Gastroesophageal sphincter (tissue), 4 donors: ENCODE data around the gene COL11A1. TPM values are rescaled to one million over a fixed set of nuclear protein-coding genes. Genes with fewer than 3 reads are reported as not detected.

ENCODE experiments used
- ATAC-seq: fragments of 150-250 bp; one replicate; pipeline ENCODE4 v1.9.1; 2016; ENCODE audit warnings: mild to moderate bottlenecking, moderate library complexity
- H3K27ac ChIP-seq, 4 donors: fragments of 200-600 bp; sonication (generic) in 3 of 4; 1 replicate in 3 of 4; 2 replicates in 1 of 4; pipeline ENCODE4 v1.5.1; 2016 to 2019
- H3K27me3 ChIP-seq: fragments of 200-600 bp; sonication (generic); one replicate; pipeline ENCODE4 v1.5.1; 2019
- H3K36me3 ChIP-seq, 2 donors: fragments of 200-600 bp; sonication (generic); one replicate each; pipeline ENCODE4 v1.5.1; 2019; ENCODE audit warnings: control low read depth in 1 of 2
- H3K4me1 ChIP-seq, 3 donors: fragments of 200-600 bp; sonication (generic); 1 replicate in 2 of 3; 2 replicates in 1 of 3; pipeline ENCODE4 v1.5.1; 2016 to 2019; ENCODE audit warnings: control low read depth in 2 of 3
- H3K4me3 ChIP-seq, 2 donors: fragments of 200-600 bp; sonication (generic); one replicate each; pipeline ENCODE4 v1.5.1; 2019; ENCODE audit warnings: mild to moderate bottlenecking in 1 of 2, moderate library complexity in 1 of 2
- H3K9me3 ChIP-seq, 3 donors: fragments of 200-600 bp; sonication (generic); one replicate each; pipeline ENCODE4 v1.5.1; 2017 to 2019; ENCODE audit warnings: control low read depth in 2 of 3
- CTCF ChIP-seq, 4 experiments: fragments of 200-600 bp in 2 of 4; fragments of 450-650 bp in 2 of 4; sonication (generic) in 1 of 4; IDR thresholded peaks; one replicate each; pipeline ENCODE4 v1.5.1; 2017 to 2019; ENCODE audit warnings: antibody characterized with exemption in 4 of 4, mild to moderate bottlenecking in 2 of 4, moderate library complexity in 2 of 4
- EP300 ChIP-seq: sonication (generic); formaldehyde crosslinking; IDR thresholded peaks from one replicate; pipeline ENCODE4 v1.6.1; 2017; ENCODE audit warnings: antibody characterized with exemption, mild to moderate bottlenecking
- POLR2A ChIP-seq, 2 donors: fragments of 450-650 bp; IDR thresholded peaks; one replicate each; pipeline ENCODE4 v1.6.1; 2017; ENCODE audit warnings: antibody characterized with exemption in 2 of 2, mild to moderate bottlenecking in 2 of 2, moderate library complexity in 1 of 2
- POLR2AphosphoS5 ChIP-seq: sonication (generic); formaldehyde crosslinking; IDR thresholded peaks from one replicate; pipeline ENCODE4 v1.6.1; 2017; ENCODE audit warnings: antibody characterized with exemption
- WGBS, 2 donors: methylation state at CpG; one replicate each; pipeline ENCODE4 v1.1.5; 2018; ENCODE audit warnings: low coverage in 1 of 2; 5-methylcytosine and 5-hydroxymethylcytosine counted together
- total RNA-seq, 4 donors: library from RNA; depleted of rRNA; stranded (reverse); fragments of >200 nt; gene quantifications; one replicate each; pipeline ENCODE4 v1.1.0, GENCODE V29; 2016

Gene COL11A1
- total RNA-seq, 4 donors from 2014 or later: 0.19 TPM; not detected in 3

GRCh38 chr1:102853701-102854187, 254.6 kb downstream of the COL11A1 start:
- TF ChIP-seq CTCF (IDR thresholded peaks at IDR 0.05) (no peak), POLR2A (IDR thresholded peaks at IDR 0.05) (no peak), POLR2AphosphoS5 (no peak), EP300 (no peak)
- H3K4me1 ChIP-seq: no peaks in the 10 kb centered on the region
- WGBS, 2 donors: 100% methylated on average over 1 of the region's 50 CpGs; no CpG with 5 or more reads in 1 of the 2 donors
- peaks cover 0 to 20% (median 0%) of the 10 kb centered on the region in 3 donors for H3K9me3 ChIP-seq
- H3K36me3 ChIP-seq: no peaks in the 10 kb centered on the region
- ATAC-seq: no peak
- H3K27me3 ChIP-seq: no peaks in the 10 kb centered on the region
- H3K27ac ChIP-seq: no peak overlapping the region
- no peak overlapping the region for H3K4me3 ChIP-seq

- Histone ChIP-seq H3K27ac (no peak overlapping the region), H3K4me3 (no peak overlapping the region), H3K27me3 (no peaks in the 10 kb centered on the region), H3K4me1 (no peaks in the 10 kb centered on the region), H3K36me3 (no peaks in the 10 kb centered on the region), H3K9me3 (peaks cover 0 to 20% (median 0%) of the 10 kb centered on the region in 3 donors)
- TF ChIP-seq CTCF (IDR thresholded peaks at IDR 0.05) (no peak), EP300 (no peak), POLR2AphosphoS5 (no peak), POLR2A (IDR thresholded peaks at IDR 0.05) (no peak)
- ATAC-seq: no peak
Observed at GRCh38 chr1:102853136-102853535, 255.2 kb downstream of the COL11A1 start.

GRCh38 chr1:102852613-102853012, 255.7 kb downstream of the COL11A1 start:
- Histone ChIP-seq H3K4me3 (no peak overlapping the region), H3K27ac (no peak overlapping the region), H3K36me3 (no peaks in the 10 kb centered on the region), H3K4me1 (no peaks in the 10 kb centered on the region), H3K27me3 (no peaks in the 10 kb centered on the region), H3K9me3 (peaks cover 0 to 20% (median 0%) of the 10 kb centered on the region in 3 donors)
- TF ChIP-seq CTCF (IDR thresholded peaks at IDR 0.05) (no peak), POLR2A (IDR thresholded peaks at IDR 0.05) (no peak), EP300 (no peak)
- WGBS, 2 donors: 33 to 88% methylated on average over 2 of the region's 2 CpGs
- ATAC-seq: no peak

- Histone ChIP-seq H3K4me1 (no peaks in the 10 kb centered on the region), H3K4me3 (no peak overlapping the region), H3K9me3 (peaks cover 0 to 20% (median 0%) of the 10 kb centered on the region in 3 donors), H3K36me3 (no peaks in the 10 kb centered on the region), H3K27me3 (no peaks in the 10 kb centered on the region), H3K27ac (no peak overlapping the region)
- ATAC-seq: no peak
- 75 to 76% methylated on average over 3 of the region's 3 CpGs for WGBS, 2 donors
- TF ChIP-seq POLR2AphosphoS5: no peak
- TF ChIP-seq EP300: no peak
- TF ChIP-seq CTCF (IDR thresholded peaks at IDR 0.05): no peak
- TF ChIP-seq POLR2A (IDR thresholded peaks at IDR 0.05): no peak
Observed at GRCh38 chr1:102851616-102852015, 256.7 kb downstream of the COL11A1 start.

- TF ChIP-seq CTCF (IDR thresholded peaks at IDR 0.05) (no peak), POLR2AphosphoS5 (no peak), EP300 (no peak), POLR2A (IDR thresholded peaks at IDR 0.05) (no peak)
- no peak overlapping the region for H3K27ac ChIP-seq
- no peaks in the 10 kb centered on the region for H3K4me1 ChIP-seq
- no peak overlapping the region for H3K4me3 ChIP-seq
- ATAC-seq: no peak
- peaks cover 0 to 4% (median 0%) of the 10 kb centered on the region in 3 donors for H3K9me3 ChIP-seq
- H3K27me3 ChIP-seq: no peaks in the 10 kb centered on the region
- H3K36me3 ChIP-seq: no peaks in the 10 kb centered on the region
- WGBS, 2 donors: 53 to 80% methylated on average over 1 to 3 of the region's 3 CpGs
Observed at GRCh38 chr1:102842606-102843005, 265.7 kb downstream of the COL11A1 start.
